NCI-H2107 treated with DMSO at 0.1 percent for 48 hours (cell line): ENCODE measurements around the gene SMIM35.

ENCODE experiments used
- DNase-seq: peaks from one replicate; lab custom pipeline; 2025; ENCODE audit not compliant: unreplicated experiment; lab: John Stamatoyannopoulos, UW

SMIM35 gene

DNA sequence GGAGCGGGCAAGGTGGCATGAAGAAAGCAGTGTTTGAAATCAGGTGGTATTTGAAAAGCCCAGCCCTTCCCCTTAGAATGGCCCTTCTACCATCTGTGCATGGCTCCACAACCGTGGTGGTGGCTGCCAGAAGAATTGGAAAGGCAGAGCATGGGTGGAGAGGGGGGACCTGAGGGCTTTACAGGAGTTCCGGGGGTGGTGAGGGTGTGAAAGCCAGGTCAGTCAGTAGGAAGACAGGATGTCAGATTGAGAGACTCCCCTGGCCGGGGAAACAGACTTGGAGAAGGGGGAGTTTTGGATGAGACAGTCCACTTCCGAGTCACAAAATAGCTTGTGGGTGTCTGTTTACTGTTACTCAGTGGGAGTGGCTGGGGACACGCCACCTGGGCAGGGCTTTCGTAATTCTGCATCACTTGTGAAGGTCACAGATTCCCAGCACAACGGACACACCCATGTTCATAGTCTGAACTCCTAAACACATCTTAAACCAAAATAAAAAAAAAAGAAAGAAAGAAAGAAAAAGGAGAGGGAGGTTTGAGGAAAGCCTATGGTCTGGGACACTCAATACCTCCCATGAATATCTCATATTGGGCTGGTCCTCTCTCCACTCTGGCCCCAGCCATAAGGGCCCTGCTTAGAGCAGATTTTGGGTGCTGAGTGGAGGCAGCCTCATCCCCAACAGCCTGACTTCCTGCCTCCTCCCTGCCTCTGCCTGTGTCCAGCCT lies 24.4 kb upstream of the SMIM35 start:
- DNase-seq, result no peak

GRCh38 chr11:118109231-118109630 lies 22.5 kb upstream of the SMIM35 start:
- DNase-seq, result no peak

GRCh38 chr11:118108513-118108912 lies 21.8 kb upstream of the SMIM35 start:
- DNase-seq, result no peak

GRCh38 chr11:118106789-118107335 lies 20.1 kb upstream of the SMIM35 start:
- DNase-seq, result no peak

DNA sequence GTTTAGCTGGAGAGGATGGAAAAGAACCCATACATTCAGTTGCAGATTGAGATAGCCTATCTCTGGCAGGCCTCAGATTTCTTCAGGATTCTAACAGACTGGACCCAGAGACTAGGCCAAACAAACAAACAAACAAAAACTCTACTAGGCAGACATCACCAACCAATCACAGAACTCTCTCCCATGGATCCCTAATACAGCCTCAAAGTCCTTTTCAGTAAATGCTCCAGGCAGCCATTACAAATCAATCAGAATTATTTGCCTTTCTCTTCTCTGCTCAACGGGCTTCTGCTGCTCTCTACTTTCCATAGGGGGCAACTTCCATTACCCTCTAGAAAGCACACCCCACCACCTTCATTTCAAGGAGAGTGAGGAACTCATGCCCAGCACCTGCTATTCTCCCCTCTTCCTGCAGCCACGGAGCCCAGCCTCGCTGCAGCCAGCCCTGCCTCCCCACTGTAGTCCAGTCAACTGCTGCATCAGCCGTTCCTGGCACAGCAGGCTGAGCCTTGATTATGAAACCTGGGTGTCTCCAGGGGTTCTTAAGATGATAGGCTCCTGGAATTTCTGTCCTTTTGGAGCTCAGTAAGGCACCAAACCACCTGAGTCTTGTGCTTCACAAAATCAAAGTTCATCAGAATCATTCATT lies 19.0 kb upstream of the SMIM35 start:
- DNase-seq, result no peak

- no peak for DNase-seq
Observed at GRCh38 chr11:118104491-118104890, 17.7 kb upstream of the SMIM35 start.

DNA sequence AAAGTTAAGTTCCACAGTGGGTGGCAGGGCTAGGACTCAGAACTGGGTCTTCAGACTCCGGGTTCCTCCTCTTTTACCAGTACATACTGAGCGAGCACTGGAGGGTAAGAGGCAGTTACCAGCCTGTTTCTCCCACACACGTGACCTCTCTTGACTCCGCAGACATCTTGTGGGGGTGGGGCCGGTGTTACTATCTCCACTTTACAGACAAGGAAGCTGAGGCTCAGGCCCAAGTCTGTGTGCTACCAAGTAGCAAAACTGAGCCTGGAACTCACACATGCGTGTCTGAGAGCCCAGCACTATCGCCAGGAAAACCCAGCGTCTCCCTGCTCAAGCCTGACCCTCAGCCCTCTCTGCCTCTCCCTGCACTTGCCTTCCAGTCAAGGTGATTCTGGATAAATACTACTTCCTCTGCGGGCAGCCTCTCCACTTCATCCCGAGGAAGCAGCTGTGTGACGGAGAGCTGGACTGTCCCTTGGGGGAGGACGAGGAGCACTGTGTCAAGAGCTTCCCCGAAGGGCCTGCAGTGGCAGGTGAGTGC lies 16.0 kb upstream of the SMIM35 start:
- DNase-seq, result no peak

- DNase-seq, result no peak
Observed at GRCh38 chr11:118100691-118101232, 14.0 kb upstream of the SMIM35 start.

GRCh38 chr11:118099838-118100556 lies 13.2 kb upstream of the SMIM35 start:
- DNase-seq, result no peak

DNA sequence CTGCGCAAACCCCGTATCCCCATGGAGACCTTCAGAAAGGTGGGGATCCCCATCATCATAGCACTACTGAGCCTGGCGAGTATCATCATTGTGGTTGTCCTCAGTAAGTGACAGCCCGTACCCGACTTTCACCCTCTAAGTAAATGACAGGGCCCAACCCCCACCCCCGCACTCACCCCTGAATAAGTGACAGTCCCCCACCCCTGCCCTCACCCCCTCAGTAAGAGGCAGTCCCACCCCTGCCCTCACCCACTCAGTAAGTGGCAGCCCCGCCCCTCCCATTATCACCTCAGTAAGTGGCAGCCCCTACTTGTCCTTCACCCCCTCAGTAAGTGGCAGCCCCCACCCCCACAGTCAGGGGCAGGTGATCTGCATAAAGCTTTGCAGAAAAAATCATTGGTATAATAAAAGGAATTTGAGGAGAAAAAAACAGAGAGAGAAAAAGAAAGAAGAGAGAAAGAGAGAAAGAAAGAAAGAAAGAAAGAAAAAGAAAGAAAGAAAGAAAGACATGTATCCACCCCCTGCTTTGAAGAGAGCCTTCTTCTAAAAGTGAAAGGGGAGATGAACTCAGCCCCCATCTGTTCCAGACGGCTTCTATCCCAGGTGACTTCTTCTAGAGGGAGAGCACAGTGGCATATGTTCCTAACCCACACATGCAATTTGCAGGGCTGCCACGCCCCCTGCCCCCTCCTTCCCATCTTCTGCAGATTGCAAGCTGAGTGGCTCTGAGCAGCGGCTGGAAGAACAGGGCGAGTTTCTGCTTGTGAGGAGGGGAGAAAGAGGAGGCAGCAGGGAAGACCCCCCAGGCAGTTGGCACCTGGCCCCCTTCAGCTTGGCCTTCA lies 12.5 kb upstream of the SMIM35 start:
- DNase-seq, result peak; percentile 57

DNA sequence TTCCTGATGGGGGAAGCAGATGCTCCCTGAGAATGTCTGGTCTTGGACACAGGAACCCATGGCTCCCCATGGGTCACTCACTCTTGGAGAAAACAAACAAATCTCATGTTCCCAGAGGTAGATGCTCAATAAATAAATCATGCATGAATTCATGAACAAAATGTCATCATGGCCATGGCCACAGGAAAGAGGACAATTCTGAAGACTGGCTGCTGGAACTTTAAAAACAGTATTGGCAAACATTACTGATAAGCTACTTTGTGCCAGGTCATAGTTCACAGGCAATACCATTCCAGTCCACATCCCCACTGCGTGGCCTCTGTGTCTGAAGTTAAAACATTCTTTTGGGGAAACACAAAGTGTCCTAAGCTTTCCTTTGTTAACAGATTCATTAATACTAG lies 9.2 kb upstream of the SMIM35 start:
- no peak for DNase-seq

DNA sequence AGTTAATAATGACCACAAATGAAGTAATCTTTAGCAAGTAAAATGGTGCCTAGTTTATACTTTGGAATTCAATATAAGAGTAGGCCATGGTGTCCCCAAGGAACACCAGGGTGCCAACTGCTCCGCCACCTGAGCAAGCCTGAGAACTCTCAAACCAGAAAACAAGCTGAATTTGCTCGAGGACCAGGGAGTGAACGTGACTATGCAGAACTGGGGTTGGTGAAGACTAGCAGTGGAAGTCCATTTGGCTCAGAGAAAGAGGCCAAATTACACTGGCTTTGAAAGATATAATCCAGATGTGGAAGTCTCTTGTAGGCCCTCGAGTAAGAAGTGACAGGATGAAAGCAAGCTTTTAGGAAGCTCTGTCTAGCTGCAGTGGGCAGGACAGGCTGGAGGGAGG lies 8.7 kb upstream of the SMIM35 start:
- no peak for DNase-seq

GRCh38 chr11:118092907-118093571 lies 6.3 kb upstream of the SMIM35 start:
- DNase-seq, result no peak

DNA sequence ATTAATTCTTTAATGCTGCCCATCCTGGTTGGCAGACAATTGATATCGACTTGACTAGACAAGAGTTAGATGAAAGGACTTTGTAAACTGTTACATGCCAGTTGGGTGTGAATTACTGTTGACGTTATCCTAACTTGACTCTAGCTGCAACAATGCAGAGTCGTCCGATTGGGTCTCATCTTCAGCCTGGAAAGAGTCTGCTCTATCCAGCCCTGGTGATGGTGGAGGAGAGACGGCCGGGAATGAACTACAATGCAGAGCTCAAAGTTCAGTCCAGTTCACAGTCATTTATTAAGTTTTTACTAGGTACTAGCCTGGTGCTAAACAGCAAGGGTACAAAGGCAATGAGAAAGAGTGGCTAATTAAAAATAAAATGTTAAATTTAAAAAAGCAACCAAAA lies 4.9 kb upstream of the SMIM35 start:
- DNase-seq, result no peak

DNA sequence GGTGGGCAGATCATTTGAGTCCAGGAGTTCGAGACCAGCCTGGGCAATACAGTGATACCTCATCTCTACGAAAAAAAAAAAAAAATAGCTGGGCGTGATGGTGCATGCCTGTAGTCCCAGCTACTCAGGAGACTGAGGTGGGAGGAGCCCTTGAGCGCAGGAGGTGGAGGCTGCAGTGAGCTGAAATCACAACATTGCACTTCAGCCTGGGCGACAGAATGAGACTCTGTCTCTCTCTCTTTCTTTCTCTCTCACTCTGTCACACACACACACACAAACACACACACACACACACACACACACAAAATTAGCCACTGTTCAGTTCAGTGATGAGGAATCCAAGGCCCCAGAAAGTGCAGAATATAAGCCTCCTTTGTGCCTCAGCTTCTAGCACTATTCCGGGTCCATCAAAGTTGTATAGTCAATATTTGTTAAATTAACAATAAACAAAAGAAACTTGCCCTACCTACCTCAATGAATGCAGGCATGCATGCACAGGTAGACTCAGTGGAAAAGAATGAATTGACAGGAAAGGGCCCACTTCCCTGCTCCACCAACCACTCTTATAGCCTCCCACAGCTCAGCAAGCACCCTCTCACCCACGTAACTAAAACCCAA lies 3.9 kb upstream of the SMIM35 start:
- no peak for DNase-seq

- no peak for DNase-seq
Observed at GRCh38 chr11:118088531-118088930, 1.8 kb upstream of the SMIM35 start.

GRCh38 chr11:118087931-118088330 lies 1.2 kb upstream of the SMIM35 start:
- DNase-seq, result no peak

- DNase-seq, result no peak
Observed at GRCh38 chr11:118084656-118085055, 2.1 kb downstream of the SMIM35 start.

DNA sequence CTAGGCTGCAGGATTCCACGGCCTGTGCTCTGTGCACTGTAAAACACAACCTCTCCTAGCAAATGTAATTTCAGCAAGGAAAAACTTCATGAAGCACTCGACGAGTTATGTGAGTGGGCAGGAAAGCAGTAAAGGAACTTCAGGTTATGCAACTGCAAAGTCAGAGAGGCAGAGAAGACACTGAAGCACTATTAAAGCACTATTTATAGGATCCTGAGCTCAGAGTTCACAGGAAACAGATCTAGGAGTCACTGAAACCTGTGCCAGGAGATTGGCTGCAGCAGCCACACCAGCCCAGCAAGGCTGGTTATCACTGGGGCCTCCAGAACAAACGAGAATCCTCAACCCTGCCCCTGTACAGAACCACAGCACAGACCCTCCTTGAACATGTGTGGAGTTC lies 2.5 kb downstream of the SMIM35 start:
- DNase-seq, result no peak
